HG02970 (cell line): ENCODE results near the gene C1orf94.

ENCODE experiments used
- ATAC-seq: cut with Tn5 transposase; IDR thresholded peaks from one replicate; pipeline ENCODE4 v1.9.1; 2021; ENCODE audit warnings: mild to moderate bottlenecking, moderate library complexity, moderate number of reproducible peaks; ENCODE audit not compliant: unreplicated experiment, low FRiP score

The C1orf94 gene, protein sequence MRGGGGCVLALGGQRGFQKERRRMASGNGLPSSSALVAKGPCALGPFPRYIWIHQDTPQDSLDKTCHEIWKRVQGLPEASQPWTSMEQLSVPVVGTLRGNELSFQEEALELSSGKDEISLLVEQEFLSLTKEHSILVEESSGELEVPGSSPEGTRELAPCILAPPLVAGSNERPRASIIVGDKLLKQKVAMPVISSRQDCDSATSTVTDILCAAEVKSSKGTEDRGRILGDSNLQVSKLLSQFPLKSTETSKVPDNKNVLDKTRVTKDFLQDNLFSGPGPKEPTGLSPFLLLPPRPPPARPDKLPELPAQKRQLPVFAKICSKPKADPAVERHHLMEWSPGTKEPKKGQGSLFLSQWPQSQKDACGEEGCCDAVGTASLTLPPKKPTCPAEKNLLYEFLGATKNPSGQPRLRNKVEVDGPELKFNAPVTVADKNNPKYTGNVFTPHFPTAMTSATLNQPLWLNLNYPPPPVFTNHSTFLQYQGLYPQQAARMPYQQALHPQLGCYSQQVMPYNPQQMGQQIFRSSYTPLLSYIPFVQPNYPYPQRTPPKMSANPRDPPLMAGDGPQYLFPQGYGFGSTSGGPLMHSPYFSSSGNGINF

DNA sequence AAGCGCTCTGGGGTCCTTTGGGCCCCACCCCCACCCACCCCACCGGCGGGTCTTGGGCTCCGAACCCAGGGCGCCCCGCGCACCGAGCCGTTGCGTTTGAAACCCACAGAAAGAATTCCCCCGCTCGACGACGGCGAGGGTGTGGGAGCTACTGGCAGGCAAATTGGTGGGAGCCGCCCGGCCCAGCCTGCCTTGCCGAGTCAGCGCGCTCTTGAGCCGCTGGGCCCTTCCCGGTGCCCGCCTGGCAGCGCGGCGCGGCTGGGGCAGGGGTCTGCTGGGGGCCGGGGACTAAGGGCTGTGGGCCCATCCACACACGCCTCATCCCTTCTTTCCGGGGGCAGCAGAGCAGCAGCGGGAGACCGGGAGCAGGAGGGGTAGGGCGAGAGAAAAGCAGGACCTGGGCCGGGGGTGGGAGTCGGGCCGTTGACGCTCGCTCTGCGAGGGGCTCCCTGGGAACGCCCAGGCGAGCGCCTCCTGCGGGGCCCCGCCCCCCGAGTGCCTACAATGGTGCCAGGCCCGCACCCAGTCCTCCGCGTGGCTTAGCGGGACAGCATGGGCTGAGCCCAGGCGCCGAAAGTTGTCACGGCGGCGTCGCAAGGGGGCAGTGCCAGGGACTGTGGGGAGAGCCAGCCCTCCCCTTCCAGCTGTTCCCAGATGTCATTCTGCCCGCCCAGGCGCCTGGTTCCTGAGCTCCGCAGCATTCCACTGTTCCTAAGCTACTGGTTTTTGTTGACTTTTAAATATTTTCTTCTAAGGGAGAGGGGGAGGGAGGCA is at the start of gene C1orf94:
C1orf94 (plus strand) TSS at position 78 of the 774 bp plus-strand sequence. CDS start 883 bp downstream, outside the sequence.
- no peak for ATAC-seq

DNA sequence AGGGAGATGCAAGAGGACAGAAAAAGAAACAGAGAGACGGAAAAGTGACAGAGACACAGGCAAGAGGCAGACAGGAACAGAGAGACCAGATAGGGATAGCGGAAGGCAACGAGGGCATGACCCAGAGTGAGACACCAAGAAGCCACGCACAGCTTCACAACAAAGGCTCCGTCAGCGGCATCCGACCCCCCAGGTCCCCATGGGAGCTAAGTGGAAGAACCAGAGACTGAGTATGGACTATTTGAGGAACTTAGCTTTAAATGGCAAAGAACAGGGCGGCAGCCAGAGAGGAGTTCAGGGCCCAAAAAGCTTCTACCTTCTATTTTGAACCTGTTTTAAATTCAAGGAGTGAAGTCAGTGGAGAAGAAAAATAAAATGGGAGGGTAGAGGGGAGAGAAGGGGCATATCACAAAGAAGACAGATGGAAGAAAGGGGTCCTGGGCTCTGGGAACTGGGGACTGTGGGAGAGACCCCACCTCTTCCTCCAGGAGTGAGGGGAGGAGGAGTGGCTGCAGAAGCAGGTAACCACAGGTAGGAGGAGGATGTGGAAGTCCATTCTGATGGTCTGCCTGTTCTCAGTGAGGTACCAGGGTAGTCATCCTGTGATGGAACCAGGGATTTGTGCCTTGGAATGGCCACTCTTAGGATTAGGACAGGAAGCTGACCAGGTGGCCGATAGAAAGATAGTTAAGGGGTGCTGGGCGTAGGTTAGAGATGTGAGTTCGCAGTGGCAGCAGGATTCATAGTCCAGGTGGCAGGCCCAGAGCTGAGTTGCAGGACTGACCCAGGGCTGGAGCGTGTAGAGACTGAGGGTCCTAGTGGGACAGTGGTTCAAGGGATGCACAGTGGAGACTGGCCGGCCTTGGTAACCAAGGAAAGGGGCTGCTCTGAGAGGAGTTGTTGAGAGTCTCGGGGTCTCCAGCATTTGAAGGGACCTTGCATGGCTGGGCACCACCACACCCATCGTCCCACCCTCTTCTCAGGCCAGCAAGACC is 49.4 kb upstream of the C1orf94 start:
- no peak for ATAC-seq

DNA sequence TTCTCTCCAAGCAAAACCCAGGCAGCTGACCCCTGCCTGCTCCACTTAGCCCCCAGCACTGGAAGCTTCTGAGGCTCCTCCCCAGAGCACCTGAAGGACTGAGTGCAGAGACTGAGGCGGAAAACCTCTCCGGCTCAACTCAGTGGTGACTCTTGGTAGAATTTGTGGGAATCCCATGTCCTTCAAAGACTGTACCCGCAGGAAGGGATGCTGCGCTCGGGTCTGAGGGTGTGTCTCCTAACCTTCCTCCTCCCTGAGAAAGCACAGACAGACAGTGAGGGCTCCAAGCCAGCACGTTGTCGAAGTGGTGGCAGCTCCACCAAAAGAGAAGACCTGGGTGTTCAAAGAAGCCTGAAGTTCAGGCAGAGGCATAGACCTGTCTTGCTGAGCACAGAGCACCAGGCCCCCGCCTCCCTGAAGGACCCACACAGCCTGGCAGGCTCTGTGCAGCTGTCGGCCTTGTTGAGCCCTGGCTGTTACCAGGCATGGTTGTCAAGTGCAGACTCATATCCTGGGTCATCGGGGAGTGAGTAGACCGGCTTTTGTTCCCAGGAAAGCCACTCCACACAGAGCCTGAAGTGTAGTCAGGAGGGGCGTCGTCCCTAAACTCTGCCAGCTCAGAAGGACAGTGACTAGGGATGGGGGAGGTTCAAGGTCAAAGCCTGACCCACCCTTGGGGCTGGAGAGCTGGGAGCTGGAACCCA is 48.4 kb upstream of the C1orf94 start:
- no peak for ATAC-seq

DNA sequence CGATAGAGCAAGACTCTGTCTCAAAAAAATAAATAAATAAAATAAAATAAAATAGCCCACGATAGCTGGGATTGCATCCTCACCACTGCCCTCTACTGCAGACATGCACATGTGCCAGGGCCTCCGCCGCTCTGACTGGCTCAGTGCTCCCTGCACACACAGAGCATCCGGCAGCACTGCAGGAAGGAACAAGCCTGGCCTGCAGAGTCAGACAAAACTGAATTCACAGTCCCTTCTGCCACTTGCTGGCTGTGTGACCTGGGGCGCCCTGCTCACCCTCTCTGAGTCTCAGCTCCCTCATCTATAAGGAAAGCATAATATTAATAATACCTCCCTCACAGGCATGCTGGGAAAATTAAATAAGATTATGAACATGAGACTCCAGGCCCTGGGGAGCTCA is 47.1 kb upstream of the C1orf94 start:
- no peak for ATAC-seq

DNA sequence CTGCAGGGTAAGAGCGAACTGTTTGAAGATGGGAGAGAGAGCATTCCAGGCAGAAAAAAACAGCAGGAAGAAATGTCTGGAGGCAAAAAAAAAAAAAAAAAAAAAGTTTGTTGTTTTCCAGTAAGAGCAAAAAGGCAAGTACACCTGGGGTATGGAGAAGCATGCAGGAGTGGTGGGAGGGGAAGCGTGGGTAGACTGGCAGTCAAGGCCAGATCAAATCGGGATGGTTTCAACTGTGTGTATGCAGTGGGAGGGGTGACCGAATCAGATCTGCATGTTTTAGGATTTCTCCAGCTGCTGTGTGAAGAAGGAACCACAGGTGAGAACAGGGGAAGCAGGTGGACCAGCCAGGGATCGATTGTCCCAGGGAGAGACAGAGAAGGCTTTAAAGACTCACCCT is 46.4 kb upstream of the C1orf94 start:
- ATAC-seq, result no peak

DNA sequence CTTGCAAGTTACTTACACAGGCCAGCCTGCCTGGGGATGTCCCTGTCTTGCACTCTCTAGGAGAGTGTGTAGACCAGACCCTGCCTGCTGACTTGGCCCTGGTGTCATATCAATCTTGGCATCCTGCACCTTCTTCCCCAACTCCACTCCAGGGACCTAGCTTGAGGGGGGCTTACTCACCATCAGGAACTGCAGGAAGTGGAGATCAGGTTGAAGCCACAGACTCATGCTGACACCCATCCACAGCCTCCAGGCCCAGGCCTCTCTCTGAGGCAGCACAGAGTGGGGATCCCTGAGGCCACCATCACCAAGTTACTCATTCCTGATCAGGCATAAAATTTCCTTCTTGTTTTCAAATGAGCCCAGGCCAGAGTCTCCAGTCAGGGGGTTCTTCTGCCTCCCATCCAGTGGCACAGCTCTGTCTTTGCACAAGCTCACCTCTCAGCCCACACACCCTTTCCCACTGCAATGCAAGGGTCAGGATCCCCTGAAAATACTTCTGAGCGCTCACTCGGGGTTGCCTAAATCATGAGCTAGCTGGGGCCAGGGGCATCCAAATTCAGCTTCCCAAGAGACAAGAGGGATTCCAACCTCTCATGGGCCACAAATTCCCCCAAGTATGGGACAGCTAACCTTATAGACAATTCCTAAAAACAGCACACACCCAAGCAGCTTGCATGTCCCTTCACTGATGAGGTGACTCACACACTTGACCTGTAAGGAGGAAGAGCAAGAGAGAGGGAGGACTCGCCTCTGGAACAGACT is 45.1 kb upstream of the C1orf94 start:
- ATAC-seq, result no peak

DNA sequence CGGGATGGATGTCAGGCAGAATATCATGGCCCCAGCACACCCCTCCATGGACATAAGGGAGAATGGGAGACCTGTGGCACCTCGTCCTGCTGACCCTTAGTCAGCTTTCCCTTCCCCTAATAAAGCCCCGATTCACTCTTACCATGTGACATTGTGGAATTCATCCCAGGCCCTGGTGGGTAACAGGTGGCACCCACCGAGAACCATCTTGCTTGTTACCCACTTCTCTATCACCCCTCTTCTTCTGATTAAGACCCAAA is 44.6 kb upstream of the C1orf94 start:
- ATAC-seq, result no peak

DNA sequence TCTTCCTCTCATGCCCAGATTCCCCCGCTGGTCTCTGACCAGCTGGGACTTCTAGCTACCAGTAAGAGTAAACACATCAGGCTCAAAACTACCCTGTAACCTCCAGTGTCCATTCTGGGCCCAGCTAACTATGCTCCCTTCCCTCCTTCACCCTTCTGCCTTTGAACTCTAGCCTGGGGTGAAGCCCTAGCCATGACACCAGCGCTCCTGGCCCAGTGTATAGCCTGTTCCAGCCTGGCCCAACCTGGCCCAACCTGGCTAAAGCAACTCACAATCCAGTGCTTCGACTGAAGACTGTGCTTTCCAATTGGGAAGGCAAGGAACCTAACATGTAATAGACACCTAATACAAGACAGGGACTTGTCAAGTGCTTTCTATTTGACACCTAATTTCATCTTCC is 39.3 kb upstream of the C1orf94 start:
- ATAC-seq, result no peak

DNA sequence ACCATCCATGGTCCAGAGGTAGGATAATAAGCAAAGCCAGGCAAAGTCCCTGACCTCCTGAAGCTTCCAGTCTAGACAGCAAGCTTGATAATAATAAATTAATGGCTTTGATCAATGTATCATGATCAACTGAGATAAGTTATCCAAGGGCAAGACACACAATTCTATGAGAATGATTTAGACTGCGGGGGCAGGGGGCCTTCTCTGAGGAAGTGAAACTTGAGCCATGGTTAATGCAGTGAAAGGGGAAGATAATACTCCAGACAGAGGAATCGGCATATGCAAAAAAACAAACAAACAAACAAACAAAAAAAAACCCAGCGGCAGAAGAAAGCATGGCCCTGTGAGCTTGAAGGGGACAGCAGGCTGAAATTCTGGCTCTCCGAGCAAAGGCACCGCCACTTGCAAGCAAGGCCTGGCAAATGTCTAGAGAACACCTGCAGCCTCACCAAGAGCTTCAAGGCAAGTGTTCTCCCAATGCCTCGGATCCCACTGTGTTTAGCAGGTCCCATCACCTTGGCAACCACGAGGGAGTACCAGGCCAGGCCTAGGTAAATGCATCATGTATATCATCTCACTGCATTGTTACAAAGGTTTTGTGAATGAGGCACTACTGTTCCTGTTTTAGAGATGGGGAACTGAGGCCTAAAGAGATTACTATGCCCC is 36.6 kb upstream of the C1orf94 start:
- no peak for ATAC-seq

DNA sequence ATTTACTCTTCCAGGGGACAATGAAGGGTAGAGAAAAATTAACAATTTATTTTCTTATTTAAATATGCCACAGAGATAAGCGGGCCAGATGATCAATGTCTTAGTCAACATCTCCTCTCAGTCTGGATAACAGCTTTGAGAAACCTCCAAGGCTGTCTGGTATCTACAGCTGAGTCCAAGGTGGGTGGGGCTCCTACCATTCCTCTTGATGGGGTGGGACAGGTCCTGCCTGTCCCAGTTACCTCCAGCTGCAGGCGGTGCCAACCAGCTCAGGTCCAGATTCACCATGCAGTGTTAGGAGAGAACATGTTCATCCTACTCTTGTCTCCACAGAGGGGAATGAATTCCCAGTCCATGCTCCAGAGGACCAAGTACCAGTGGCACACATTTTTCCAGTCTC is 32.7 kb upstream of the C1orf94 start:
- no peak for ATAC-seq

DNA sequence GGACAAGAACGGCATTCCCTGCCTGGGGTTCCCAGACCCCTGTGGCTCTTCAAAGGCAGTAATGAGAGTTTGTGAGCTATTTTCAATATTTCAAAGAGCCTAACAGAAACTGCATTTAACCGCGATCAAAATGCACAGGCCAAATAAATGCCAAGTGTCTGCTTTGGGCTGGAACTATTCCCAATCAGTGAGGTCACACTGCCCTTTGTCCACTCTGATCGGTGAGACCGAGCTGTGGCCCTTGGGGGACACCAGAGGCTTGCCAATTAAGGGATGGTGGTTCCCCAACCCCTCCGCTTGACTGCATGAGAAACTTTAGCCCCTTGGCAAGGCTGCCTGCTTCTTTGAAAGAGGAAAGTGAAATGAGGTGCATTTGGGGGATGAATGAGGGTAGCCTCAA is 31.9 kb upstream of the C1orf94 start:
- no peak for ATAC-seq

DNA sequence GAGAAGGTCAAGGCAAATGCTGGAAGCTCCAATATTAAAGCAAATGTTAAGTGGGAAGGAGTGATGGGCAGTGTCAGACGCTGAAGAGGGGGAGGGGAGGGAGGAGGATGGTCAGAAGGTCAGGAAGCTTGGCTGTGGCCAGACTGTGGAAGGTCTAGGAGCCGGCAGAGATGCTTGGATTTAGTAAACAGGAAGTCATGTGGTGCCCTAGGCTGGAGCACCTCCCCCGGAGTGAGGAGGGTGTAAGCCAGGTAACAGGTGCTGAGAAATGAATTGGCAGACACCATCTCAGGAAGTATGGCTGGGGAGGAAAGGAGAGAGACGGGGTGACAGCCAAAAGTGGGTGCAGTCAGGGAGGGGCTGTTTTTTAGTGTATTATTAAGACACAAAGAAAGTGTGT is 29.4 kb upstream of the C1orf94 start:
- ATAC-seq, result no peak

DNA sequence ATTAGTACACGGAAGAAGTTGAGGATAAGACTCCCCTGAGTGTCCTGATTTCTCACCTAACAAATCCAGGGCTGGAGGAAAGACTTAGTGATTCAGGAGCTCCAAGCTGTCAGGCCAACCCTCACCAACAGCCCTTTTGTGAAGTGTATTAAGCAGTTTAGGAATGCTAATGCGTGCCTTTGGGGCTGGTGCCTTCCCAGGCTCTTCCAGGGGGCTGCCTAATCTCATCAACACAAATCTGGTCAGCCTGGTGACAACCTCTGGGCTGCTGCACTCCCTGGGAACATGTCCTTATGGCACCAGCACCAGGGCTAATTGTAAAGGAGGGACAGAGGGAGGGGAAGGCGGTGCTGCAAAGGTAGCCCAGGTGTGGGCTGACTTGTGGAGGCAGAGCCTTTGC is 27.2 kb upstream of the C1orf94 start:
- no peak for ATAC-seq

DNA sequence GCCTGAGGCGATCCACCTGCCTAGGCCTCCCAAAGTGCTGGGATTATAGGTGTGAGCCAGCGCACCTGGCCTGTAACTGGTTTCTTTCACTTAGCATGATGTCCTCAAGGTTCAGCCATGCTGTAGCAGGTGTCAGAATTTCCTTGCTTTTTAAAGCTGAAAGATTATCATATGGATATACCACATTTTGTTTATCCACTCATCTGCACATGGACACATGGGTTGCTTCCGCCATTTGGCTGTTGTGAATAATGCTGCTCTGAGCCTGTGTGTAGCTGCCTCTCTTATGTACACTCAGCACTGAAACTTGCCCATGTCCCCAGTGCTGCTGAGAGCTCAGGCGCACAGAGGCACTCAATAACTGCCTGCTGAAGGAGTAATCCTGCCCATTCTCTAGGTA is 23.5 kb upstream of the C1orf94 start:
- no peak for ATAC-seq

DNA sequence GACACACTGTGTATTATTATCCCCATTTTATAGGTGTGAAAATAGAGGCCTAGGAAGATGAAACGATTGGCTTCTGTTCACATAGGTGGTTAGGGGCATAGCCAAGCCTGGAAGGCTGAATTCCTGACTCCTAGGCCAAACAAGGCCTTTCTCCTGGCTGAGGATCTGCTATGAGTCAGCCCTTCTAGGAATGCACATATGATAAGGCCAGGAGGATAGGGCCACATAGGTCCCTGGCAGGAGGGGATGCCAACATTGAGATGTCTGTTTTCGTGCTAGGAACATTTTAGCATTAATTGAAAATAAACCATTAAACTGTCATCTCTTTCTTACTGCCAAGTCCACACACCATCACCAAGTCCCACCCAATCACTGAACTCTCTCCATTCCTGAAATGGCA is 20.8 kb upstream of the C1orf94 start:
- no peak for ATAC-seq

DNA sequence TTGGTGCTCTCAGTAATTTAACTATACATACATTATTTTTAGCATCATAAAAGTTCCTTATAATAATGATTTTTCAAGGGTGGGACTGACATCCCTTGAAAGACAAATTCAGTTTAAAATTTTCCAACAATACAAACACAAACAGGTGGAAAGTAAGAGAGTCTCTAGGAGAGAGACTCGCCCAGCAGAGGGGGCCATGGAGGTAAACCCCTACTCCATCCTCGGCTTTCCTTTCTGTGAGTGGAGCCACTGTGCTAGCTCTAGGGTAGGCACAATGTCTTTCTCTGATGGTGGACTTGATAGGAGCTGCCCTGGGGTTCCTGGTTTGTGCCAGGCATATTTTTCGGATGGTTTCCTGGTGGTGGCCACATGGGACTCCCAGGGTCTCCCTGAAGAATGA is 20.0 kb upstream of the C1orf94 start:
- no peak for ATAC-seq

DNA sequence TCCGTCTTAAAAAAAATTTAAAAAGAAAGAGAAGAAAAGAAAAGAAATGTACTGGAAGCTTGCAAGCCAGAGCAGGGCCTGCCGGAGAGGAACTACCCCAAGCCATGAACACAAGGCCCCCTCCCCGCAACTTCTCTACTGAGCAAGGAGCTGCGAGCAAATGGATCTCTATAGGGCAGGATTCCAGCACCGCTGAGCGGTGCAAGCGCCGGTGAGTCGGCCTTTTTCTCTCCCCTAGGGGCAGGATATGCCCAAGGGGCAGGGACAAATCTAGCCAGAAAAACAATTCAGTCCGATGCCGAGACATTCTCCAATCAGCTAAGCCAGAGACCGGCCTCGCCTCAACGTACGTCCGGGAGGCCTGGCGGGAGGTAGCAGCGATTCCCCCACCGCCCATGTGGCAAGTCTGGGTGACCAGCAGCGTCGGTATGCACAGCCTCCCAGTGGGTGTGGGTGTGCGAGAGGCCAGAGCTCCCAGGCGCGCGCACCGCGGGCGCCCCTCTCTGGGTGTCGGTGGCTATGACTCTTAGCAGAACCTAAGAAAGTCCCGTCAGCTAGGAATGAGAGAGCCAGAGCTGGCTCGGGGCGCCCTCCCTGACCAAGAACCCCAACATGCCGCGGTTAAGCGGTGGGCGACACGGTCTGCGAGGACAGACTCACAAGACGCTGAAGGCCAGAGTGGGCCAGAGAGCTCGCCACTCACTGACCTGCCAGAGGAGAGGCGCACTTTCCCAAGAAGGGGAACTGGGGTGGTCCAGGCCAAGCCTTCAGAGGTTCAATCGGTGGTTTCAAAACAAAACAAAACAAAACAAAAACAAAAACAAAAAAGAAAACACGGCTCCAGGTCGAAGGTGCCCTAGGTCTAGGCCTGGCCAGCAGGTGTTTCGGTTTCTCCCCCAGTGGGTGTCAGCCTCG is 13.6 kb upstream of the C1orf94 start:
- no peak for ATAC-seq
